HCT116 (cell line): Measurements from ENCODE around the gene SEMA4A.

ENCODE experiments used
- EZH2phosphoT487 ChIP-seq: fragments of 200-600 bp; IDR thresholded peaks from 2 replicates; pipeline ENCODE4 v1.6.1; 2018; ENCODE audit warnings: antibody characterized with exemption, borderline replicate concordance
- FOSL1 ChIP-seq: IDR thresholded peaks from 2 replicates; pipeline ENCODE4 v1.6.1; 2012; ENCODE audit warnings: low read depth
- JUND ChIP-seq: IDR thresholded peaks from 2 replicates; pipeline ENCODE4 v1.6.1; 2012
- MAX ChIP-seq: IDR thresholded peaks from 2 replicates; pipeline ENCODE4 v1.6.1; 2012
- POLR2A ChIP-seq: IDR thresholded peaks from 2 replicates; pipeline ENCODE4 v1.7.0; 2011; ENCODE audit warnings: borderline replicate concordance; ENCODE audit not compliant: insufficient read depth, insufficient read length; ENCODE audit errors: extremely low read depth
- POLR2AphosphoS5 ChIP-seq: IDR thresholded peaks from 2 replicates; pipeline ENCODE4 v1.6.1; 2011; ENCODE audit warnings: mild to moderate bottlenecking, low read depth, low read length, moderate library complexity
- REST ChIP-seq: IDR thresholded peaks from 2 replicates; pipeline ENCODE4 v1.6.1; 2012; ENCODE audit warnings: low read depth
- SP1 ChIP-seq: IDR thresholded peaks from 2 replicates; pipeline ENCODE4 v1.6.1; 2012; ENCODE audit warnings: low read depth
- TCF7L2 ChIP-seq: IDR thresholded peaks from 2 replicates; pipeline ENCODE4 v1.7.0; 2011; ENCODE audit warnings: borderline replicate concordance, inconsistent platforms; ENCODE audit not compliant: insufficient read depth, insufficient read length; ENCODE audit errors: extremely low read depth
- YY1 ChIP-seq: IDR thresholded peaks from 2 replicates; pipeline ENCODE4 v1.6.1; 2011; ENCODE audit warnings: low read length, low read depth, moderate library complexity, mild to moderate bottlenecking; ENCODE audit not compliant: insufficient replicate concordance; ENCODE audit errors: extremely low read depth
- ZFX ChIP-seq: fragments of 450-650 bp; IDR thresholded peaks from 2 replicates; pipeline ENCODE4 v1.6.1; 2017
- ZNF274 ChIP-seq: fragments of 200-500 bp; sonication (Bioruptor generic); IDR thresholded peaks from 2 replicates; pipeline ENCODE4 v1.6.1; 2014; ENCODE audit warnings: mild to moderate bottlenecking, low read depth, low read length, inconsistent platforms
- TF ChIP-seq, protein P1 (sequence below), 3 experiments: fragments of 200-600 bp in 1 of 3; sonication (generic) in 1 of 3; IDR thresholded peaks in 2 of 3; conservative IDR thresholded peaks in 1 of 3; 2 replicates each; pipeline ENCODE4 v1.5.1; 2012 to 2017; ENCODE audit warnings: low read depth in 2 of 3, low read length in 2 of 3, antibody characterized with exemption in 1 of 3, borderline replicate concordance in 1 of 3, control low read depth in 1 of 3, mild to moderate bottlenecking in 1 of 3, mixed read lengths in 1 of 3, mixed run types in 1 of 3, moderate library complexity in 1 of 3; ENCODE audit not compliant: insufficient read depth in 1 of 3

DNA sequence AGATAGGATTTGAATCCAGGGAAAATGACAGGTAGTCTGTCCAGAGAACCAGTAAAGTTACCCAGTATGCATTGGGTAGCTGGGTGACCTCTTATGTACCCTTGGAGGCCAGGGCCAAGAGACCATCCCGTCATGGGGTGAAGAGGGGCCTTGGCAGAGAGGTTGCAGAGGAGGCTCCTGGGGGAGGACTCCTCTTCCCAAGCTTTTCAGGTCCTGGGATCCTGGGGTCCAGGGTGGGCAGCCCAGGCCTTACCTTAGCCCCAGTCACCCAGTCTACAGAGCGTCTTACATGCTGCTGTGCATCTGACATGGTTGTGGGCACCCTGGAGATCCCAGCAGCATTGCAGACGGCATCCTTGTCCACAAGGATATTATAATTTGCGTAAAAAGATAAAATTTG lies 73.4 kb downstream of the SEMA4A start:
- TF ChIP-seq SP1 (no peak), JUND (no peak), POLR2AphosphoS5 (no peak), REST (no peak), MAX (no peak), TCF7L2 (no peak), EZH2phosphoT487 (no peak), ZFX (no peak), POLR2A (no peak), ZNF274 (no peak), FOSL1 (no peak), YY1 (no peak)
- TF ChIP-seq, protein P1, sequence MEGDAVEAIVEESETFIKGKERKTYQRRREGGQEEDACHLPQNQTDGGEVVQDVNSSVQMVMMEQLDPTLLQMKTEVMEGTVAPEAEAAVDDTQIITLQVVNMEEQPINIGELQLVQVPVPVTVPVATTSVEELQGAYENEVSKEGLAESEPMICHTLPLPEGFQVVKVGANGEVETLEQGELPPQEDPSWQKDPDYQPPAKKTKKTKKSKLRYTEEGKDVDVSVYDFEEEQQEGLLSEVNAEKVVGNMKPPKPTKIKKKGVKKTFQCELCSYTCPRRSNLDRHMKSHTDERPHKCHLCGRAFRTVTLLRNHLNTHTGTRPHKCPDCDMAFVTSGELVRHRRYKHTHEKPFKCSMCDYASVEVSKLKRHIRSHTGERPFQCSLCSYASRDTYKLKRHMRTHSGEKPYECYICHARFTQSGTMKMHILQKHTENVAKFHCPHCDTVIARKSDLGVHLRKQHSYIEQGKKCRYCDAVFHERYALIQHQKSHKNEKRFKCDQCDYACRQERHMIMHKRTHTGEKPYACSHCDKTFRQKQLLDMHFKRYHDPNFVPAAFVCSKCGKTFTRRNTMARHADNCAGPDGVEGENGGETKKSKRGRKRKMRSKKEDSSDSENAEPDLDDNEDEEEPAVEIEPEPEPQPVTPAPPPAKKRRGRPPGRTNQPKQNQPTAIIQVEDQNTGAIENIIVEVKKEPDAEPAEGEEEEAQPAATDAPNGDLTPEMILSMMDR (IDR thresholded peaks at IDR 0.05 in 2 of 3, conservative IDR thresholded peaks at IDR 0.05 in 1 of 3; ENCODE audit: borderline replicate concordance in 1 of 3, insufficient read depth in 1 of 3, low read depth in 2 of 3, low read length in 2 of 3): no peak
